NB4 (cell line): ENCODE results near the gene KRTAP15-1.

Source experiments
- CTCF ChIP-seq: IDR thresholded peaks from one replicate; pipeline ENCODE4 v1.5.1; 2012; ENCODE audit warnings: low read depth, low read length
- POLR2A ChIP-seq: IDR thresholded peaks from 2 replicates; pipeline ENCODE4 v1.6.1; 2011; ENCODE audit warnings: mild to moderate bottlenecking; ENCODE audit not compliant: insufficient read length; ENCODE audit errors: extremely low read depth

GRCh38 chr21:30447056-30447455, 7.0 kb downstream of the KRTAP15-1 start:
- TF ChIP-seq CTCF (no peak), POLR2A (no peak)
